GM12891 (cell line): ENCODE data around the gene OR10H1.

ENCODE experiments used
- PAX5 ChIP-seq: IDR thresholded peaks from 2 replicates; pipeline ENCODE4 v1.6.1; 2011; ENCODE audit warnings: low read length, moderate library complexity, mild to moderate bottlenecking; ENCODE audit not compliant: insufficient read depth, severe bottlenecking
- POLR2A ChIP-seq: IDR thresholded peaks from 2 replicates; pipeline ENCODE4 v1.6.1; 2011; ENCODE audit warnings: low read depth, low read length, control low read depth
- POLR2AphosphoS5 ChIP-seq: IDR thresholded peaks from 2 replicates; pipeline ENCODE4 v1.6.1; 2011; ENCODE audit warnings: low read depth, low read length, control low read depth

- TF ChIP-seq PAX5 (no peak), POLR2A (no peak), POLR2AphosphoS5 (no peak)
Measured at GRCh38 chr19:15811476-15811875, 4.0 kb downstream of the OR10H1 start.
